ENCODE data around the gene BORCS5. TPM values are rescaled to one million over a fixed set of nuclear protein-coding genes. Genes with fewer than 3 reads are reported as not detected.

BORCS5 gene
- total and polyA plus RNA-seq, 10 donors: 3.3 to 25.9 (median 14.9) TPM

DNA sequence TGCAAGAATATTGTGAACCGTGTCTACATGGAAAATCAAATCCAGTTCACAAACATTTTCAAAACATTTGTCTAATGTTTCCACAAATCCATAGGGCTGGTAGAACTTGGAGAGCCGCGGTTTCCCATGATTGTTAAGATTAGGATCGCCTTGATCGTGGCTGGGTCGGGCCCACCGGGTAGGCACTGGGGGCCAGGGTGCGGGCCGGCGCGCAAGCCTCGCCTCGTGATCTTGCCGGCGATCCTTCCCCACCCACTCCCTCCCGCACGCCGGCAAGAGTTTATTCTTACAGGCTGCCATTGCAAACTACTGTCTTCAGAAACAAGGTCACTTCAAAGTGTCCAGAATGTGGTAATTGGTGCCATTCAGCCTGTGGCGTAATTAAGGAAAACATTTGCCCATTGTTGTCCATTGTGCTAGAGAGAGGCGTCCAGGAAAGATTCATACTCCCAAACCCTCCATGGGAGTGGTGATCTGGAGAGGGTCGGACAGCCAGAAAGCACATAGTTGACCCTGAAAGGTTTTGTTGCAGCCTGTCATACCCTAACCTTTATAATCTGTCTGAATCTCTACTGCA lies 95.5 kb downstream of the BORCS5 start:
- no peaks in the 10 kb centered on the region for H3K9me3 ChIP-seq
- intact Hi-C loops (cut with DNase I; ENCODE audit: low total_unique reads): no loop called here
- H3K4me1 ChIP-seq: peaks cover 0 to 26% (median 2%) of the 10 kb centered on the region in 6 donors
- no peak overlapping the region for H3K4me3 ChIP-seq
- no peak for DNase-seq
- H3K36me3 ChIP-seq: no peaks in the 10 kb centered on the region
- 93 to 99% (median 96%) methylated on average over 21 of the region's 21 CpGs for WGBS, 5 donors
- TF ChIP-seq POLR2AphosphoS5 (IDR thresholded peaks at IDR 0.05) (no peak), POLR2A (IDR thresholded peaks at IDR 0.05) (no peak)
- TF ChIP-seq, protein P1, sequence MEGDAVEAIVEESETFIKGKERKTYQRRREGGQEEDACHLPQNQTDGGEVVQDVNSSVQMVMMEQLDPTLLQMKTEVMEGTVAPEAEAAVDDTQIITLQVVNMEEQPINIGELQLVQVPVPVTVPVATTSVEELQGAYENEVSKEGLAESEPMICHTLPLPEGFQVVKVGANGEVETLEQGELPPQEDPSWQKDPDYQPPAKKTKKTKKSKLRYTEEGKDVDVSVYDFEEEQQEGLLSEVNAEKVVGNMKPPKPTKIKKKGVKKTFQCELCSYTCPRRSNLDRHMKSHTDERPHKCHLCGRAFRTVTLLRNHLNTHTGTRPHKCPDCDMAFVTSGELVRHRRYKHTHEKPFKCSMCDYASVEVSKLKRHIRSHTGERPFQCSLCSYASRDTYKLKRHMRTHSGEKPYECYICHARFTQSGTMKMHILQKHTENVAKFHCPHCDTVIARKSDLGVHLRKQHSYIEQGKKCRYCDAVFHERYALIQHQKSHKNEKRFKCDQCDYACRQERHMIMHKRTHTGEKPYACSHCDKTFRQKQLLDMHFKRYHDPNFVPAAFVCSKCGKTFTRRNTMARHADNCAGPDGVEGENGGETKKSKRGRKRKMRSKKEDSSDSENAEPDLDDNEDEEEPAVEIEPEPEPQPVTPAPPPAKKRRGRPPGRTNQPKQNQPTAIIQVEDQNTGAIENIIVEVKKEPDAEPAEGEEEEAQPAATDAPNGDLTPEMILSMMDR (IDR thresholded peaks at IDR 0.05 in 8 of 11, conservative IDR thresholded peaks at IDR 0.05 in 3 of 11): no peak
- H3K27me3 ChIP-seq (replicated peaks in 1 of 7): no peaks in the 10 kb centered on the region
- no peak overlapping the region for H3K27ac ChIP-seq

DNA sequence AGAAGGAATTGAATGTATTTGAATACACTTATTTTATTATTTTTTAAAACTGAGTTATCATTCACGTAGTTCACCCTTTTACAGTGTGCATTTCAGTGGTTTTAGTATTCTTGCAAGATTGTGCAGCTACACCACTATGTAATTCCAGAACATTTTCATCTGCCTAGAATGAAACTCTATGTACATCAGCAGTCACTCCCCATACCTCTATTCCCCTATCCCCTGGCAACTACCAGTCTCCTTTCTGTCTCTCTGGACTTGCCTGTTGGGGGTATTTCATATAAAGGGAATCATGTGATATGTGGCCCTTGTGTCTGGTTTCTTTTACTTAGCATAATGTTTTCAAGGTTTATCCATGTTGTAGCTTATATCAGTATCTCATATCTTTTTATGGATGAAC lies 96.8 kb downstream of the BORCS5 start:
- TF ChIP-seq, protein P1 (IDR thresholded peaks at IDR 0.05 in 8 of 11, conservative IDR thresholded peaks at IDR 0.05 in 3 of 11): no peak
- TF ChIP-seq POLR2A (IDR thresholded peaks at IDR 0.05) (no peak), POLR2AphosphoS5 (IDR thresholded peaks at IDR 0.05) (no peak)
- Histone ChIP-seq H3K27me3 (replicated peaks in 1 of 7) (no peaks in the 10 kb centered on the region), H3K4me1 (peaks cover 0 to 17% (median 1%) of the 10 kb centered on the region in 6 donors), H3K9me3 (no peaks in the 10 kb centered on the region), H3K36me3 (no peaks in the 10 kb centered on the region), H3K27ac (no peak overlapping the region), H3K4me3 (no peak overlapping the region)
- DNase-seq: no peak
- 91 to 100% (median 95%) methylated on average over 1 of the region's 1 CpG for WGBS, 5 donors
- intact Hi-C loops (cut with DNase I; ENCODE audit: low total_unique reads): no loop called here

DNA sequence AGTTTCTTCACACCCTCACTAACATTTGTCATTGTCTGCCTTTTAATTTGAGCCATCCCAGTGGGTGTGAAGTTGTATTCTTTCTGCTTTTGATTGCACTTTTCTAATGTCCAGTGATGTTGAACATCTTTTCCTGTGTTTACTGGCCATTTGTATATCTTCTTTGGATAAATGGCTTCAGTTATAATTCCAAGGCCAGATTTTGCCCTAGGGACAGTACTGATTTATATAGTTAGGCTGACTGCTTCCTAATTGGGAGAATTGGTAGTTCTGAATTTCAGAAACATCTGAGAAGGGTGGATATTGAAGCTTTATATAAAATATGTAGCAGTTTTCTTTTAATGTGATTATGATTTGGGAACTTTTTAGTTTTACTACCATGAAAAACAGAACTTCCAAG lies 97.4 kb downstream of the BORCS5 start:
- H3K4me3 ChIP-seq: no peak overlapping the region
- no peak for TF ChIP-seq POLR2AphosphoS5 (IDR thresholded peaks at IDR 0.05)
- no peak for TF ChIP-seq POLR2A (IDR thresholded peaks at IDR 0.05)
- TF ChIP-seq, protein P1 (IDR thresholded peaks at IDR 0.05 in 8 of 11, conservative IDR thresholded peaks at IDR 0.05 in 3 of 11): no peak
- peaks cover 0 to 12% (median 1%) of the 10 kb centered on the region in 6 donors for H3K4me1 ChIP-seq
- intact Hi-C loops (cut with DNase I; ENCODE audit: low total_unique reads): no loop called here
- no peaks in the 10 kb centered on the region for H3K9me3 ChIP-seq
- no peaks in the 10 kb centered on the region for H3K27me3 ChIP-seq (replicated peaks in 1 of 7)
- no peak for DNase-seq
- no peaks in the 10 kb centered on the region for H3K36me3 ChIP-seq
- no peak overlapping the region for H3K27ac ChIP-seq

DNA sequence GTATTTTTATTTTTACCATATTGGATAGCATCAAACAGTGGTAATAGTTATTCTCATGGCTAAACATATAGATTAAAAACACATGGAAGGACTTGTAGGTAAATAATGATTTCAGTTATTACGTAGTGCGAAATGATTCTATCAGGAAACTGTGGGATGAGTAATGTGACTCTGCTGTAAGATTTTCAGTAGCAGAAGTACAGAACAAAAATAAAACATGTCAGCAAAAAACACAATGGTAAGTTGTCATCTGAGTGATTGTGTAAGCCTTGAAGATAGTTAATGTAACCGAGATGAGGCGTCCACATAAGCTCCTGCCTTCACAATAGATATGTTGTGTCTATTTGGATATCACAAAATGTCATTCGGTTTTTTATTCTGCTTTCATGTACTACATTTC lies 99.8 kb downstream of the BORCS5 start:
- 48 to 82% (median 67%) methylated on average over 5 of the region's 5 CpGs for WGBS, 5 donors
- Histone ChIP-seq H3K4me1 (peaks cover 0 to 11% (median 1%) of the 10 kb centered on the region in 6 donors), H3K9me3 (no peaks in the 10 kb centered on the region), H3K36me3 (peaks cover 0 to 6% (median 0%) of the 10 kb centered on the region in 6 donors), H3K4me3 (no peak overlapping the region), H3K27me3 (replicated peaks in 1 of 7) (no peaks in the 10 kb centered on the region), H3K27ac (peak overlapping the region in 5 of 8 donors; percentile 6 to 58 (median 45))
- no peak for TF ChIP-seq POLR2AphosphoS5 (IDR thresholded peaks at IDR 0.05)
- intact Hi-C loops (cut with DNase I; ENCODE audit: low total_unique reads): no loop called here
- no peak for DNase-seq
